Activated CD4-positive, alpha-beta T cell treated with anti-CD3 and anti-CD28 coated beads for 1 hour (primary cell): Measurements from ENCODE around the gene MAMDC4.
"Not testable (repeated sequence)": the region's sequence is repeated elsewhere in the genome, so short reads cannot be mapped to it uniquely, and the experiment has no call there.

Source experiments
- DNase-seq: peaks from one replicate; pipeline ENCODE4 v3.0.0-alpha.2; 2020

MAMDC4 gene

GRCh38 chr9:136825295-136826187, 26.6 kb upstream of the MAMDC4 start:
- no peak for DNase-seq

- no peak for DNase-seq
Measured at GRCh38 chr9:136826188-136826541, 26.0 kb upstream of the MAMDC4 start.

- DNase-seq, result no peak
Measured at GRCh38 chr9:136826703-136827582, 25.2 kb upstream of the MAMDC4 start.

GRCh38 chr9:136827794-136828473, 24.2 kb upstream of the MAMDC4 start:
- no peak for DNase-seq

- no peak for DNase-seq
Measured at GRCh38 chr9:136828474-136829140, 23.5 kb upstream of the MAMDC4 start.

- DNase-seq, result no peak
Measured at GRCh38 chr9:136829412-136829811, 22.7 kb upstream of the MAMDC4 start.

- DNase-seq, result no peak
Measured at GRCh38 chr9:136829981-136830885, 21.9 kb upstream of the MAMDC4 start.

GRCh38 chr9:136831002-136831719, 21.0 kb upstream of the MAMDC4 start:
- DNase-seq, result no peak

- DNase-seq, result no peak
Measured at GRCh38 chr9:136831720-136832104, 20.4 kb upstream of the MAMDC4 start.

GRCh38 chr9:136832581-136832980, 19.6 kb upstream of the MAMDC4 start:
- no peak for DNase-seq

- not testable (repeated sequence) for DNase-seq
Measured at GRCh38 chr9:136833381-136834048, 18.6 kb upstream of the MAMDC4 start.

GRCh38 chr9:136835162-136835931, 16.8 kb upstream of the MAMDC4 start:
- no peak for DNase-seq

- DNase-seq, result no peak
Measured at GRCh38 chr9:136835932-136836904, 15.9 kb upstream of the MAMDC4 start.

- DNase-seq, result no peak
Measured at GRCh38 chr9:136837146-136837855, 14.8 kb upstream of the MAMDC4 start.

- DNase-seq, result not testable (repeated sequence)
Measured at GRCh38 chr9:136837856-136838277, 14.3 kb upstream of the MAMDC4 start.

GRCh38 chr9:136838314-136839228, 13.6 kb upstream of the MAMDC4 start:
- DNase-seq, result no peak
